ENCODE results near the gene TNS1. TPM values are rescaled to one million over a fixed set of nuclear protein-coding genes. Genes with fewer than 3 reads are reported as not detected.
A peak's percentile ranks its signal among the peaks of the same experiment; 100 is the strongest.

TNS1 gene
- total and polyA plus RNA-seq, 4 donors = 67.0 to 377 (median 208) TPM

GRCh38 chr2:218024871-218025270 is 22.1 kb upstream of the TNS1 start:
- WGBS, 2 donors = 95% methylated on average over 2 of the region's 2 CpGs
- ATAC-seq (ENCODE audit: insufficient read depth, low FRiP score) = no peak
- H3K4me1 ChIP-seq (ENCODE audit: control insufficient read depth in 5 of 5, insufficient read depth in 5 of 5, low read length in 5 of 5) = peaks cover 0 to 12% (median 4%) of the 10 kb centered on the region in 5 donors
- no peak for TF ChIP-seq CTCF (IDR thresholded peaks at IDR 0.05; ENCODE audit: control extremely low read depth, extremely low read depth)
- no peak overlapping the region for H3K4me3 ChIP-seq
- peak in 1 of 3 donors; percentile 5 for DNase-seq
- H3K27ac ChIP-seq (ENCODE audit: low read depth in 1 of 2, low read length in 1 of 2) = no peak overlapping the region
- H3K9me3 ChIP-seq (ENCODE audit: control insufficient read depth in 4 of 4, insufficient read depth in 3 of 4, low read length in 3 of 4) = no peaks in the 10 kb centered on the region
- no peaks in the 10 kb centered on the region for H3K27me3 ChIP-seq (ENCODE audit: control insufficient read depth in 3 of 3, insufficient read depth in 3 of 3, low read length in 2 of 3)
- H3K9ac ChIP-seq (ENCODE audit: insufficient read depth in 1 of 2, low read length in 2 of 2) = no peak overlapping the region
- no peaks in the 10 kb centered on the region for H3K36me3 ChIP-seq (ENCODE audit: control insufficient read depth in 4 of 4, insufficient read depth in 4 of 4, low read length in 4 of 4)

GRCh38 chr2:218024336-218024735 is 21.5 kb upstream of the TNS1 start:
- H3K4me3 ChIP-seq = no peak overlapping the region
- no peaks in the 10 kb centered on the region for H3K27me3 ChIP-seq (ENCODE audit: control insufficient read depth in 3 of 3, insufficient read depth in 3 of 3, low read length in 2 of 3)
- no peaks in the 10 kb centered on the region for H3K9me3 ChIP-seq (ENCODE audit: control insufficient read depth in 4 of 4, insufficient read depth in 3 of 4, low read length in 3 of 4)
- H3K4me1 ChIP-seq (ENCODE audit: control insufficient read depth in 5 of 5, insufficient read depth in 5 of 5, low read length in 5 of 5) = peaks cover 0 to 7% (median 0%) of the 10 kb centered on the region in 5 donors
- H3K36me3 ChIP-seq (ENCODE audit: control insufficient read depth in 4 of 4, insufficient read depth in 4 of 4, low read length in 4 of 4) = no peaks in the 10 kb centered on the region
- 88 to 92% methylated on average over 2 of the region's 2 CpGs for WGBS, 2 donors
- ATAC-seq (ENCODE audit: insufficient read depth, low FRiP score) = no peak
- TF ChIP-seq CTCF (IDR thresholded peaks at IDR 0.05; ENCODE audit: control extremely low read depth, extremely low read depth) = no peak
- peak in 1 of 3 donors; percentile 9 for DNase-seq
- no peak overlapping the region for H3K9ac ChIP-seq (ENCODE audit: insufficient read depth in 1 of 2, low read length in 2 of 2)
- H3K27ac ChIP-seq (ENCODE audit: low read depth in 1 of 2, low read length in 1 of 2) = no peak overlapping the region

GRCh38 chr2:218023636-218024035 is 20.8 kb upstream of the TNS1 start:
- Histone ChIP-seq H3K4me1 (ENCODE audit: control insufficient read depth in 5 of 5, insufficient read depth in 5 of 5, low read length in 5 of 5) (peaks cover 0 to under 1% (median 0%) of the 10 kb centered on the region in 5 donors), H3K9ac (ENCODE audit: insufficient read depth in 1 of 2, low read length in 2 of 2) (no peak overlapping the region), H3K27ac (ENCODE audit: low read depth in 1 of 2, low read length in 1 of 2) (no peak overlapping the region), H3K36me3 (ENCODE audit: control insufficient read depth in 4 of 4, insufficient read depth in 4 of 4, low read length in 4 of 4) (no peaks in the 10 kb centered on the region), H3K27me3 (ENCODE audit: control insufficient read depth in 3 of 3, insufficient read depth in 3 of 3, low read length in 2 of 3) (no peaks in the 10 kb centered on the region), H3K9me3 (ENCODE audit: control insufficient read depth in 4 of 4, insufficient read depth in 3 of 4, low read length in 3 of 4) (no peaks in the 10 kb centered on the region), H3K4me3 (no peak overlapping the region)
- ATAC-seq (ENCODE audit: insufficient read depth, low FRiP score) = no peak
- DNase-seq = peak in 1 of 3 donors; percentile 8
- WGBS, 2 donors = 86 to 88% methylated on average over 3 of the region's 3 CpGs
- TF ChIP-seq CTCF (IDR thresholded peaks at IDR 0.05; ENCODE audit: control extremely low read depth, extremely low read depth) = no peak
